Measurements from ENCODE around the gene MED22. TPM values are rescaled to one million over a fixed set of nuclear protein-coding genes. Genes with fewer than 3 reads are reported as not detected.
A peak's percentile ranks its signal among the peaks of the same experiment; 100 is the strongest.

Gene MED22
- total RNA-seq, 1 experiment from 2014 or later, result 35.4 TPM

- Histone ChIP-seq H3K9me3 (no peaks in the 10 kb centered on the region), H3K27me3 (no peaks in the 10 kb centered on the region), H3K4me3 (no peak overlapping the region), H3K36me3 (peaks cover 91% of the 10 kb centered on the region)
- no peak for DNase-seq
Observed at GRCh38 chr9:133366435-133366834, 18.5 kb upstream of the MED22 start.

- peaks cover 75% of the 10 kb centered on the region for H3K36me3 ChIP-seq
- no peaks in the 10 kb centered on the region for H3K9me3 ChIP-seq
- H3K27me3 ChIP-seq, result no peaks in the 10 kb centered on the region
- no peak for DNase-seq
- no peak overlapping the region for H3K4me3 ChIP-seq
Observed at GRCh38 chr9:133362359-133363044, 14.6 kb upstream of the MED22 start.

GRCh38 chr9:133361507-133362092 is 13.7 kb upstream of the MED22 start:
- H3K9me3 ChIP-seq, result no peaks in the 10 kb centered on the region
- H3K27me3 ChIP-seq, result no peaks in the 10 kb centered on the region
- DNase-seq, result no peak
- peaks cover 66% of the 10 kb centered on the region for H3K36me3 ChIP-seq
- H3K4me3 ChIP-seq, result no peak overlapping the region

GRCh38 chr9:133360400-133361393 is 12.8 kb upstream of the MED22 start:
- no peak for DNase-seq
- Histone ChIP-seq H3K27me3 (no peaks in the 10 kb centered on the region), H3K36me3 (peaks cover 57% of the 10 kb centered on the region), H3K9me3 (no peaks in the 10 kb centered on the region), H3K4me3 (no peak overlapping the region)

GRCh38 chr9:133359399-133360175 is 11.7 kb upstream of the MED22 start:
- peaks cover 49% of the 10 kb centered on the region for H3K36me3 ChIP-seq

GRCh38 chr9:133357656-133358055 is 9.7 kb upstream of the MED22 start:
- peak overlapping the region; percentile 64 for H3K4me3 ChIP-seq
- peaks cover 37% of the 10 kb centered on the region for H3K36me3 ChIP-seq
- DNase-seq, result no peak
- H3K27me3 ChIP-seq, result no peaks in the 10 kb centered on the region
- H3K9me3 ChIP-seq, result no peaks in the 10 kb centered on the region

More at GRCh38 chr9:133359399-133360175, 11.7 kb upstream of the MED22 start:
- Histone ChIP-seq H3K4me3 (no peak overlapping the region), H3K27me3 (no peaks in the 10 kb centered on the region), H3K9me3 (no peaks in the 10 kb centered on the region)
- no peak for DNase-seq

- peak; percentile 91 for DNase-seq
- Histone ChIP-seq H3K9me3 (no peaks in the 10 kb centered on the region), H3K36me3 (peaks cover 37% of the 10 kb centered on the region), H3K27me3 (no peaks in the 10 kb centered on the region), H3K4me3 (peak within 1 kb of the TSS; percentile 64)
Observed at GRCh38 chr9:133356391-133357091, 8.6 kb upstream of the MED22 start, which contains the start of the genes SURF1 and SURF2. SURF1 (minus strand) TSS chr9:133356487; CDS start chr9:133356453, 34 bp downstream. SURF2 (plus strand) TSS chr9:133356550; CDS start chr9:133356593, 43 bp downstream.

- Histone ChIP-seq H3K27me3 (no peaks in the 10 kb centered on the region), H3K36me3 (peaks cover 38% of the 10 kb centered on the region), H3K9me3 (no peaks in the 10 kb centered on the region), H3K4me3 (peak overlapping the region; percentile 64)
- no peak for DNase-seq
Observed at GRCh38 chr9:133355881-133356357, 8.0 kb upstream of the MED22 start.

GRCh38 chr9:133354766-133355165 is 6.8 kb upstream of the MED22 start:
- H3K4me3 ChIP-seq, result peak overlapping the region; percentile 64; the same call in 1 of the 2 replicates
- H3K27me3 ChIP-seq, result no peaks in the 10 kb centered on the region
- no peaks in the 10 kb centered on the region for H3K9me3 ChIP-seq
- DNase-seq, result no peak
- peaks cover 39% of the 10 kb centered on the region for H3K36me3 ChIP-seq

- no peaks in the 10 kb centered on the region for H3K27me3 ChIP-seq
- DNase-seq, result no peak
Observed at GRCh38 chr9:133353548-133353947, 5.6 kb upstream of the MED22 start.

GRCh38 chr9:133352635-133353340 is 4.9 kb upstream of the MED22 start:
- H3K9me3 ChIP-seq, result no peaks in the 10 kb centered on the region
- no peaks in the 10 kb centered on the region for H3K27me3 ChIP-seq
- no peak overlapping the region for H3K4me3 ChIP-seq
- peaks cover 53% of the 10 kb centered on the region for H3K36me3 ChIP-seq
- no peak for DNase-seq

More at GRCh38 chr9:133353548-133353947, 5.6 kb upstream of the MED22 start:
- peaks cover 49% of the 10 kb centered on the region for H3K36me3 ChIP-seq
- H3K9me3 ChIP-seq, result no peaks in the 10 kb centered on the region
- H3K4me3 ChIP-seq, result no peak overlapping the region

- Histone ChIP-seq H3K9me3 (no peaks in the 10 kb centered on the region), H3K36me3 (peaks cover 53% of the 10 kb centered on the region), H3K4me3 (no peak overlapping the region), H3K27me3 (no peaks in the 10 kb centered on the region)
- peak; percentile 70 for DNase-seq
Observed at GRCh38 chr9:133351908-133352634, 4.1 kb upstream of the MED22 start.

- DNase-seq, result no peak
- H3K36me3 ChIP-seq, result peaks cover 54% of the 10 kb centered on the region
- no peaks in the 10 kb centered on the region for H3K27me3 ChIP-seq
- H3K4me3 ChIP-seq, result no peak overlapping the region
- H3K9me3 ChIP-seq, result no peaks in the 10 kb centered on the region
Observed at GRCh38 chr9:133351526-133351907, 3.6 kb upstream of the MED22 start.

- DNase-seq, result no peak
- no peaks in the 10 kb centered on the region for H3K9me3 ChIP-seq
- peaks cover 68% of the 10 kb centered on the region for H3K36me3 ChIP-seq
- peak overlapping the region; percentile 97 for H3K4me3 ChIP-seq
- H3K27me3 ChIP-seq, result no peaks in the 10 kb centered on the region
Observed at GRCh38 chr9:133349965-133350616, 2.2 kb upstream of the MED22 start.

All from MG63 (cell line).